K562 (cell line): ENCODE data around the gene BAG2. TPM values are rescaled to one million over a fixed set of nuclear protein-coding genes. Genes with fewer than 3 reads are reported as not detected.
A peak's percentile ranks its signal among the peaks of the same experiment; 100 is the strongest.

Experiments
- ARNT ChIP-seq, 2 experiments: fragments of 450-650 bp; IDR thresholded peaks; 2 replicates each; pipeline ENCODE4 v1.6.1; 2016; ENCODE audit warnings: mild to moderate bottlenecking in 1 of 2
- ATF4 ChIP-seq: fragments of 450-650 bp; formaldehyde crosslinking; IDR thresholded peaks from 2 replicates; pipeline ENCODE4 v1.4.0; 2022; ENCODE audit warnings: mild to moderate bottlenecking, moderate library complexity
- ATF7 ChIP-seq: fragments of 450-650 bp; IDR thresholded peaks from 2 replicates; pipeline ENCODE4 v1.7.1; 2014; ENCODE audit warnings: mild to moderate bottlenecking, moderate library complexity
- C11orf30 ChIP-seq: fragments of 450-650 bp; IDR thresholded peaks from 2 replicates; pipeline ENCODE4 v1.6.1; 2016; ENCODE audit warnings: low read depth, mild to moderate bottlenecking
- CCNT2 ChIP-seq: IDR thresholded peaks from 2 replicates; pipeline ENCODE4 v1.6.1; 2011; ENCODE audit warnings: borderline replicate concordance, low read depth, mild to moderate bottlenecking, moderate library complexity, mixed read lengths, low read length; ENCODE audit not compliant: insufficient read length; ENCODE audit errors: extremely low read depth
- DACH1 ChIP-seq: fragments of 450-650 bp; IDR thresholded peaks from 2 replicates; pipeline ENCODE4 v1.6.1; 2018; ENCODE audit not compliant: partially characterized antibody
- ELF1 ChIP-seq: fragments of 200-800 bp; sonication (Bioruptor generic); IDR thresholded peaks from 2 replicates; pipeline ENCODE4 v1.6.1; 2016; ENCODE audit warnings: missing genetic modification characterization, missing compliant biosample characterization
- EP400 ChIP-seq: fragments of 450-650 bp; IDR thresholded peaks from 2 replicates; pipeline ENCODE4 v1.6.1; 2017; ENCODE audit warnings: antibody characterized with exemption, mild to moderate bottlenecking, moderate library complexity
- MAFF ChIP-seq: IDR thresholded peaks from 2 replicates; pipeline ENCODE4 v1.6.1; 2012; ENCODE audit warnings: low read length, improper control_type of control experiment
- MAZ ChIP-seq, 2 experiments: fragments of 450-650 bp in 1 of 2; sonication (generic) in 1 of 2; formaldehyde crosslinking; IDR thresholded peaks in 1 of 2; conservative IDR thresholded peaks in 1 of 2; 2 replicates each; pipeline versions ENCODE4 v1.4.0 to v1.5.0; 2020; ENCODE audit warnings: mild to moderate bottlenecking in 1 of 2, missing genetic modification reagents in 1 of 2
- NR3C1 ChIP-seq: sonication (generic); formaldehyde crosslinking; IDR thresholded peaks from 2 replicates; pipeline ENCODE4 v1.8.1; 2022; ENCODE audit warnings: missing genetic modification reagents
- PTRF ChIP-seq: fragments of 450-650 bp; IDR thresholded peaks from 2 replicates; pipeline ENCODE4 v1.6.1; 2016; ENCODE audit warnings: mild to moderate bottlenecking, missing genetic modification characterization, missing compliant biosample characterization
- RBM17 ChIP-seq: fragments of 200-400 bp; formaldehyde crosslinking; IDR thresholded peaks from 2 replicates; pipeline ENCODE4 v1.6.1; 2017; ENCODE audit warnings: low read depth, mild to moderate bottlenecking, low read length, borderline replicate concordance
- SAFB2 ChIP-seq: fragments of 200-400 bp; formaldehyde crosslinking; IDR thresholded peaks from 2 replicates; pipeline ENCODE4 v1.6.1; 2018; ENCODE audit warnings: borderline replicate concordance, low read length, low read depth, moderate library complexity; ENCODE audit not compliant: severe bottlenecking
- SIRT6 ChIP-seq: IDR thresholded peaks from one replicate; pipeline ENCODE4 v1.6.1; 2012; ENCODE audit warnings: low read depth, mild to moderate bottlenecking, control low read depth, inconsistent platforms, low read length, moderate library complexity
- SMARCC2 ChIP-seq: fragments of 450-650 bp; IDR thresholded peaks from 2 replicates; pipeline ENCODE4 v1.6.1; 2017; ENCODE audit warnings: antibody characterized with exemption, moderate library complexity, mild to moderate bottlenecking, low read depth
- XRCC5 ChIP-seq: fragments of 200-400 bp; formaldehyde crosslinking; IDR thresholded peaks from 2 replicates; pipeline ENCODE4 v1.6.1; 2017; ENCODE audit warnings: low read depth, mild to moderate bottlenecking, low read length
- ZC3H8 ChIP-seq: fragments of 450-650 bp; IDR thresholded peaks from 2 replicates; pipeline ENCODE4 v1.6.1; 2017
- ZFP30 ChIP-seq: fragments of 250-450 bp; sonication (Bioruptor Pico); IDR thresholded peaks from 2 replicates; pipeline ENCODE4 v1.8.0; 2022; ENCODE audit warnings: moderate library complexity, mild to moderate bottlenecking, inconsistent platforms, borderline replicate concordance
- ZNF175 ChIP-seq: fragments of 200-800 bp; sonication (Bioruptor generic); IDR thresholded peaks from 2 replicates; pipeline ENCODE4 v1.6.1; 2016; ENCODE audit warnings: low read depth, mild to moderate bottlenecking, missing genetic modification characterization, missing compliant biosample characterization
- ZNF263 ChIP-seq: sonication (generic); formaldehyde crosslinking; IDR thresholded peaks from 2 replicates; pipeline ENCODE4 v1.8.0; 2022; ENCODE audit warnings: mild to moderate bottlenecking, missing genetic modification reagents, borderline replicate concordance
- ZNF696 ChIP-seq: fragments of 250-450 bp; sonication (Bioruptor Pico); conservative IDR thresholded peaks from 2 replicates; pipeline ENCODE4 v1.4.0; 2020; ENCODE audit warnings: mild to moderate bottlenecking, moderate library complexity
- ZNF740 ChIP-seq, 3 experiments: fragments of 200-800 bp in 1 of 3; sonication (Bioruptor generic) in 1 of 3; sonication (generic) in 1 of 3; formaldehyde crosslinking in 1 of 3; IDR thresholded peaks; 2 replicates each; pipeline versions ENCODE4 v1.6.1 to v1.8.0; 2016 to 2022; ENCODE audit warnings: mild to moderate bottlenecking in 2 of 3, missing compliant biosample characterization in 2 of 3, missing genetic modification characterization in 2 of 3, missing genetic modification reagents in 1 of 3
- ZNF778 ChIP-seq: fragments of 450-650 bp; formaldehyde crosslinking; IDR thresholded peaks from 2 replicates; pipeline ENCODE4 v1.4.0; 2020; ENCODE audit warnings: mild to moderate bottlenecking, moderate library complexity
- polyA plus RNA-seq, 8 experiments: library from polyadenylated mRNA; depleted of rRNA in 4 of 8; stranded (reverse) in 5 of 8; unstranded in 3 of 8; fragments of >200 nt; fragmentation: Nextera tagmentation in 2 of 8; fragmentation: Illumina TruSeq in 1 of 8; extraction: Ambion mirVana in 2 of 8; extraction: Trizol in 1 of 8; gene quantifications; 2 replicates each; pipeline versions ENCODE4 v1.2.1 to v1.2.3, GENCODE V29; 2011 to 2014; ENCODE audit warnings: inconsistent platforms in 1 of 8, missing spikeins in 1 of 8
- total RNA-seq, 7 experiments: library from RNA; depleted of rRNA in 6 of 7; stranded (reverse); fragments of >200 nt in 6 of 7; fragmentation: Illumina TruSeq in 2 of 7; extraction: Trizol in 2 of 7; gene quantifications; 2 replicates each; pipeline versions ENCODE4 v1.2.1 to v1.2.3, GENCODE V29; 2011 to 2021; ENCODE audit warnings: low replicate concordance in 1 of 7
- TF ChIP-seq, protein P1 (sequence below): fragments of 250-450 bp; sonication (Bioruptor Pico); IDR thresholded peaks from 2 replicates; pipeline ENCODE4 v1.5.0; 2021

Gene BAG2
- total and polyA plus RNA-seq, 9 of the 15 experiments (the other 6 are each of a cell fraction or from before 2014, with no cell fraction given) = 12.8 to 20.7 (median 17.6) TPM

- TF ChIP-seq, protein P1, sequence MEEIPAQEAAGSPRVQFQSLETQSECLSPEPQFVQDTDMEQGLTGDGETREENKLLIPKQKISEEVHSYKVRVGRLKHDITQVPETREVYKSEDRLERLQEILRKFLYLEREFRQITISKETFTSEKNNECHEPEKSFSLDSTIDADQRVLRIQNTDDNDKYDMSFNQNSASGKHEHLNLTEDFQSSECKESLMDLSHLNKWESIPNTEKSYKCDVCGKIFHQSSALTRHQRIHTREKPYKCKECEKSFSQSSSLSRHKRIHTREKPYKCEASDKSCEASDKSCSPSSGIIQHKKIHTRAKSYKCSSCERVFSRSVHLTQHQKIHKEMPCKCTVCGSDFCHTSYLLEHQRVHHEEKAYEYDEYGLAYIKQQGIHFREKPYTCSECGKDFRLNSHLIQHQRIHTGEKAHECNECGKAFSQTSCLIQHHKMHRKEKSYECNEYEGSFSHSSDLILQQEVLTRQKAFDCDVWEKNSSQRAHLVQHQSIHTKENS (CRISPR knock-in tag) = no peak
- no peak for TF ChIP-seq SAFB2
- no peak for TF ChIP-seq PTRF (tag)
- no peak for TF ChIP-seq ZNF263 (CRISPR knock-in tag)
- peak; percentile 71 for TF ChIP-seq EP400
- TF ChIP-seq MAFF = peak; percentile 86
- TF ChIP-seq C11orf30 = peak; percentile 90
- no peak for TF ChIP-seq ATF7
- TF ChIP-seq RBM17 = no peak
- TF ChIP-seq ZFP30 = no peak
- no peak for TF ChIP-seq XRCC5
- no peak for TF ChIP-seq NR3C1
- TF ChIP-seq ELF1 (tag) = no peak
- TF ChIP-seq ZNF696 (CRISPR knock-in tag) = no peak
- peak in 1 of 2 experiments; percentile 27; a peak in 1 of 4 replicates for TF ChIP-seq ARNT (IDR thresholded peaks at IDR 0.05)
- TF ChIP-seq ZNF740 (CRISPR knock-in tag; IDR thresholded peaks at IDR 0.05) = no peak
- no peak for TF ChIP-seq ZNF740 (tag; IDR thresholded peaks at IDR 0.05)
- TF ChIP-seq MAZ (CRISPR knock-in tag; conservative IDR thresholded peaks at IDR 0.05 in 1 of 2, IDR thresholded peaks at IDR 0.05 in 1 of 2) = no peak; a peak in 1 of 4 replicates
- no peak for TF ChIP-seq DACH1
- no peak for TF ChIP-seq ZC3H8
- TF ChIP-seq SIRT6 = no peak
- peak; percentile 56; the same call in 1 of the 2 replicates for TF ChIP-seq SMARCC2
- no peak for TF ChIP-seq CCNT2
- TF ChIP-seq ZNF778 (CRISPR knock-in tag) = no peak
- TF ChIP-seq ZNF175 (CRISPR knock-in tag) = 0 out of 2 replicates have a peak, but pooled peaks have one; percentile 22
- TF ChIP-seq ATF4 (CRISPR knock-in tag) = no peak
Observed at GRCh38 chr6:57173886-57174510, 1.9 kb downstream of the BAG2 start (continued).
